HepG2 (cell line): Measurements from ENCODE around the gene CDK18. TPM values are rescaled to one million over a fixed set of nuclear protein-coding genes. Genes with fewer than 3 reads are reported as not detected.

Source experiments
- ATAC-seq: fragments of 200-7000 bp; cut with Tn5 transposase; 3 replicates; pipeline ENCODE4 v1.9.1; 2020; ENCODE audit warnings: mild to moderate bottlenecking, moderate library complexity
- BruUV-seq: library from RNA; stranded (reverse); fragments of 400-500 nt; replicated peaks from 2 replicates; lab custom pipeline; 2021; lab: Mats Ljungman, UMichigan
- CTCF ChIA-PET: fragments of 300-600 bp; formaldehyde crosslinking; extraction: SDS; loops from one replicate; lab custom pipeline; 2021; ENCODE audit warnings: low total read pairs, inconsistent platforms, low intra/inter-chr PET ratio; lab: Yijun Ruan, JAX
- POLR2A ChIA-PET: fragments of 350-600 bp; sonication (Branson Sonifier 250); formaldehyde crosslinking; loops from one replicate; lab custom pipeline; 2020; ENCODE audit warnings: antibody characterized with exemption, inconsistent platforms; lab: Yijun Ruan, JAX
- DNase-seq: peaks from one replicate; pipeline ENCODE4 v3.0.0-alpha.2; 2015; ENCODE audit warnings: low spot score
- FAIRE-seq: peaks from 3 replicates; lab custom pipeline; 2011; peaks lifted over from hg19 to GRCh38; lab: Jason Lieb, UNC
- H2AFZ ChIP-seq: one replicate; pipeline ENCODE4 v1.6.1; 2011; ENCODE audit warnings: low read length, inconsistent platforms
- H3K27ac ChIP-seq: fragments of 300-600 bp; 3 replicates; pipeline ENCODE4 v1.8.0; 2011; ENCODE audit warnings: mixed run types, mild to moderate bottlenecking, mixed read lengths, low read length, inconsistent platforms; ENCODE audit not compliant: insufficient read depth; ENCODE audit errors: extremely low read length
- H3K27me3 ChIP-seq, 2 experiments: fragments of 200-600 bp in 1 of 2; 2 replicates in 1 of 2; 3 replicates in 1 of 2; pipeline versions ENCODE4 v1.6.0 to v1.8.0; 2011; ENCODE audit warnings: low read length in 2 of 2, mild to moderate bottlenecking in 2 of 2, moderate library complexity in 2 of 2, inconsistent platforms in 1 of 2; ENCODE audit not compliant: insufficient read depth in 2 of 2, control insufficient read depth in 1 of 2
- H3K36me3 ChIP-seq, 2 experiments: fragments of 200-600 bp in 1 of 2; replicated peaks in 1 of 2; 2 replicates in 1 of 2; 3 replicates in 1 of 2; pipeline versions ENCODE4 v1.5.1 to v1.8.0; 2011; ENCODE audit warnings: low read length in 2 of 2, inconsistent platforms in 1 of 2; ENCODE audit not compliant: insufficient read depth in 2 of 2, control insufficient read depth in 1 of 2
- H3K4me1 ChIP-seq: 2 replicates; pipeline ENCODE4 v1.5.1; 2012; ENCODE audit warnings: low read length, inconsistent platforms; ENCODE audit not compliant: insufficient read depth
- H3K4me2 ChIP-seq: 2 replicates; pipeline ENCODE4 v1.6.0; 2011; ENCODE audit warnings: low read depth, low read length, inconsistent platforms
- H3K4me3 ChIP-seq, 3 experiments: fragments of 200-600 bp in 1 of 3; sonication (generic), shearing (Covaris generic) in 1 of 3; replicated peaks in 1 of 3; 2 replicates each; pipeline ENCODE4 v1.5.1; 2011 to 2016; ENCODE audit warnings: low read length in 3 of 3, inconsistent platforms in 2 of 3, low read depth in 2 of 3, mild to moderate bottlenecking in 2 of 3, control low read depth in 1 of 3, mixed read lengths in 1 of 3; ENCODE audit not compliant: insufficient read depth in 1 of 3
- H3K79me2 ChIP-seq: one replicate; pipeline ENCODE4 v1.6.1; 2011; ENCODE audit warnings: low read length, inconsistent platforms; ENCODE audit not compliant: insufficient read depth
- H3K9ac ChIP-seq: 2 replicates; pipeline ENCODE4 v1.6.0; 2011; ENCODE audit warnings: mild to moderate bottlenecking, low read depth, low read length, inconsistent platforms; ENCODE audit not compliant: insufficient read depth
- H3K9me3 ChIP-seq: 2 replicates; pipeline ENCODE4 v1.5.1; 2012; ENCODE audit warnings: mild to moderate bottlenecking, low read length
- H4K20me1 ChIP-seq: 2 replicates; pipeline ENCODE4 v1.6.0; 2011; ENCODE audit warnings: inconsistent platforms, mild to moderate bottlenecking, low read length, moderate library complexity; ENCODE audit not compliant: insufficient read depth
- BATF2 ChIP-seq: sonication (generic); formaldehyde crosslinking; IDR thresholded peaks from 2 replicates; pipeline ENCODE4 v1.8.0; 2022; ENCODE audit warnings: mild to moderate bottlenecking, missing genetic modification reagents, moderate library complexity
- ETS1 ChIP-seq: sonication (generic); formaldehyde crosslinking; IDR thresholded peaks from 2 replicates; pipeline ENCODE4 v1.4.0; 2020; ENCODE audit warnings: missing genetic modification reagents
- ETV5 ChIP-seq: IDR thresholded peaks from 2 replicates; pipeline ENCODE4 v1.6.1; 2018; ENCODE audit warnings: missing biosample characterization, missing genetic modification reagents, inconsistent platforms, borderline replicate concordance
- GTF2F1 ChIP-seq: fragments of 150-350 bp; IDR thresholded peaks from 2 replicates; pipeline ENCODE4 v1.6.1; 2014; ENCODE audit warnings: low read length
- ISL2 ChIP-seq: sonication (generic); formaldehyde crosslinking; IDR thresholded peaks from 2 replicates; pipeline ENCODE4 v1.5.0; 2020; ENCODE audit warnings: missing genetic modification reagents
- KDM5B ChIP-seq: sonication (generic); formaldehyde crosslinking; IDR thresholded peaks from 2 replicates; pipeline ENCODE4 v1.4.0; 2020; ENCODE audit warnings: missing genetic modification reagents, mild to moderate bottlenecking, borderline replicate concordance
- KLF11 ChIP-seq: IDR thresholded peaks from 2 replicates; pipeline ENCODE4 v1.6.1; 2016; ENCODE audit warnings: missing compliant biosample characterization
- LCORL ChIP-seq, 2 experiments: fragments of 450-650 bp in 1 of 2; sonication (generic) in 1 of 2; formaldehyde crosslinking in 1 of 2; IDR thresholded peaks; 2 replicates each; pipeline versions ENCODE4 v1.5.0 to v1.6.1; 2017 to 2020; ENCODE audit warnings: antibody characterized with exemption in 1 of 2, missing genetic modification reagents in 1 of 2
- MZF1 ChIP-seq: sonication (generic); formaldehyde crosslinking; IDR thresholded peaks from 2 replicates; pipeline ENCODE4 v1.8.1; 2023; ENCODE audit warnings: mild to moderate bottlenecking, missing genetic modification reagents, borderline replicate concordance
- NONO ChIP-seq, 2 experiments: fragments of 450-650 bp in 1 of 2; sonication (generic) in 1 of 2; formaldehyde crosslinking in 1 of 2; IDR thresholded peaks in 1 of 2; conservative IDR thresholded peaks in 1 of 2; 2 replicates each; pipeline versions ENCODE4 v1.6.1 to v1.8.0; 2017 to 2022; ENCODE audit warnings: mild to moderate bottlenecking in 1 of 2, missing genetic modification reagents in 1 of 2, moderate library complexity in 1 of 2
- PAWR ChIP-seq: sonication (generic); formaldehyde crosslinking; IDR thresholded peaks from 2 replicates; pipeline ENCODE4 v1.4.0; 2020; ENCODE audit warnings: missing genetic modification reagents, mild to moderate bottlenecking, borderline replicate concordance
- SALL2 ChIP-seq: sonication (generic); formaldehyde crosslinking; IDR thresholded peaks from 2 replicates; pipeline ENCODE4 v1.8.1; 2023; ENCODE audit warnings: mild to moderate bottlenecking, missing genetic modification reagents, inconsistent platforms
- SP2 ChIP-seq: sonication (generic); formaldehyde crosslinking; IDR thresholded peaks from 2 replicates; pipeline ENCODE4 v1.5.1; 2020; ENCODE audit warnings: mild to moderate bottlenecking, missing genetic modification reagents
- TEAD3 ChIP-seq: optimal IDR thresholded peaks from 2 replicates; pipeline ENCODE3; 2016; ENCODE audit warnings: borderline replicate concordance
- ZFP1 ChIP-seq: IDR thresholded peaks from 2 replicates; pipeline ENCODE4 v1.6.1; 2016
- ZNF496 ChIP-seq: sonication (generic); formaldehyde crosslinking; IDR thresholded peaks from 2 replicates; pipeline ENCODE4 v1.8.1; 2023; ENCODE audit warnings: mild to moderate bottlenecking, moderate library complexity, missing genetic modification reagents; ENCODE audit not compliant: insufficient replicate concordance
- ZNF629 ChIP-seq: sonication (generic); formaldehyde crosslinking; conservative IDR thresholded peaks from 2 replicates; pipeline ENCODE4 v1.5.0; 2020; ENCODE audit warnings: missing genetic modification reagents
- WGBS: methylation state at CpG from one replicate; pipeline ENCODE4 v1.1.6; 2017; ENCODE audit warnings: low lambda C conversion rate; 5-methylcytosine and 5-hydroxymethylcytosine counted together
- in situ Hi-C: cut with HindIII; loops from 2 replicates; pipeline ENCODE4 v1.10.0; 2017; ENCODE audit warnings: low pct_unique_long_range_greater_than_20kb; ENCODE audit not compliant: extremely low pct_ligation_motif_present
- intact Hi-C: fragments of 100-400 bp; cut with micrococcal nuclease; formaldehyde crosslinking; loops from one replicate; pipeline ENCODE4 v1.10.0; 2022; ENCODE audit not compliant: unreplicated experiment
- polyA plus RNA-seq, 8 experiments: library from polyadenylated mRNA; depleted of rRNA in 3 of 8; stranded (reverse) in 7 of 8; unstranded in 1 of 8; fragments of >200 nt; fragmentation: Illumina TruSeq in 4 of 8; extraction: Trizol in 4 of 8; gene quantifications; 2 replicates each; pipeline versions ENCODE4 v1.2.1 to v1.2.3, GENCODE V29; 2011 to 2016; ENCODE audit warnings: low read depth in 4 of 8, missing spikeins in 1 of 8, mixed read lengths in 1 of 8; ENCODE audit not compliant: insufficient read depth in 1 of 8
- total RNA-seq, 5 experiments: library from RNA; depleted of rRNA; stranded (reverse); fragments of >200 nt; fragmentation: Illumina TruSeq; extraction: Trizol; gene quantifications; 2 replicates each; pipeline ENCODE4 v1.2.3, GENCODE V29; 2016; ENCODE audit warnings: low read depth in 1 of 5

Gene CDK18
- total and polyA plus RNA-seq, 2 of the 13 experiments (the other 11 are each of a cell fraction or from before 2014, with no cell fraction given): 6.4 to 38.8 TPM

- H3K79me2 ChIP-seq: no peaks in the 10 kb centered on the region
- H3K27ac ChIP-seq: no peak overlapping the region
- peaks cover 0 to 9% of the 10 kb centered on the region in 2 experiments; a peak in 2 of 5 replicates for H3K27me3 ChIP-seq
- no peak overlapping the region for H3K9ac ChIP-seq
- H3K36me3 ChIP-seq: no peaks in the 10 kb centered on the region
- 19% methylated on average over 6 of the region's 7 CpGs for WGBS
- no peak overlapping the region for H2AFZ ChIP-seq
- no peak overlapping the region for H3K4me3 ChIP-seq
- no peaks in the 10 kb centered on the region for H3K4me1 ChIP-seq
- no peaks in the 10 kb centered on the region; the same call in 1 of the 2 replicates for H3K9me3 ChIP-seq
- ATAC-seq (no peak), DNase-seq (no peak), FAIRE-seq (no peak)
- POLR2A ChIA-PET: no interaction called here
- H4K20me1 ChIP-seq: no peaks in the 10 kb centered on the region
- H3K4me2 ChIP-seq: no peak overlapping the region
- BruUV-seq: no TSS peak
- TF ChIP-seq GTF2F1: no peak
- TF ChIP-seq ZFP1 (CRISPR knock-in tag): no peak
- no peak for TF ChIP-seq ETS1 (CRISPR knock-in tag)
- no peak for TF ChIP-seq TEAD3
- CTCF ChIA-PET: no interaction called here
- intact Hi-C loops: no loop called here
- in situ Hi-C loops: no loop called here
These were observed 30.5 kb upstream of the CDK18 start for GRCh38 chr1:205473966-205474365.

GRCh38 chr1:205474571-205474970 lies 29.9 kb upstream of the CDK18 start:
- ATAC-seq (no peak), FAIRE-seq (no peak), DNase-seq (no peak)
- in situ Hi-C loops: no loop called here
- H3K9ac ChIP-seq: no peak overlapping the region
- H3K36me3 ChIP-seq: no peaks in the 10 kb centered on the region
- TF ChIP-seq KLF11 (CRISPR knock-in tag): no peak
- no peak for TF ChIP-seq ZNF629
- no peak for TF ChIP-seq MZF1 (CRISPR knock-in tag)
- TF ChIP-seq LCORL (IDR thresholded peaks at IDR 0.05): no peak
- TF ChIP-seq LCORL (CRISPR knock-in tag; IDR thresholded peaks at IDR 0.05): no peak
- no peak for TF ChIP-seq ZNF496 (CRISPR knock-in tag)
- no peak for TF ChIP-seq ISL2 (CRISPR knock-in tag)
- no peak for TF ChIP-seq SALL2
- no peak for TF ChIP-seq ETV5 (CRISPR knock-in tag)
- TF ChIP-seq NONO (IDR thresholded peaks at IDR 0.05): no peak
- TF ChIP-seq NONO (CRISPR knock-in tag; conservative IDR thresholded peaks at IDR 0.05): no peak
- no peak for TF ChIP-seq KDM5B
- TF ChIP-seq PAWR (CRISPR knock-in tag): no peak
- no peak for TF ChIP-seq SP2 (CRISPR knock-in tag)
- no peak for TF ChIP-seq BATF2 (CRISPR knock-in tag)
- no peak overlapping the region for H3K27ac ChIP-seq
- ChIA-PET POLR2A (no interaction called here), CTCF (no interaction called here)
- H4K20me1 ChIP-seq: no peaks in the 10 kb centered on the region
- peaks cover 0 to 5% of the 10 kb centered on the region in 2 experiments; a peak in 2 of 5 replicates for H3K27me3 ChIP-seq
- intact Hi-C loops: no loop called here
- H3K4me3 ChIP-seq: no peak overlapping the region
- no peak overlapping the region for H2AFZ ChIP-seq
- H3K79me2 ChIP-seq: no peaks in the 10 kb centered on the region
- no peak overlapping the region for H3K4me2 ChIP-seq
- BruUV-seq: no TSS peak
- H3K9me3 ChIP-seq: no peaks in the 10 kb centered on the region; the same call in 1 of the 2 replicates
- H3K4me1 ChIP-seq: no peaks in the 10 kb centered on the region
- 63% methylated on average over 3 of the region's 3 CpGs for WGBS
